GM19023 (cell line): ENCODE measurements around the gene SPRN.
"Not testable (repeated sequence)": the region's sequence is repeated elsewhere in the genome, so short reads cannot be mapped to it uniquely, and the experiment has no call there.

ENCODE experiments used
- ATAC-seq: cut with Tn5 transposase; IDR thresholded peaks from one replicate; pipeline ENCODE4 v1.9.1; 2021; ENCODE audit warnings: mild to moderate bottlenecking, moderate library complexity; ENCODE audit not compliant: unreplicated experiment

Gene SPRN

DNA sequence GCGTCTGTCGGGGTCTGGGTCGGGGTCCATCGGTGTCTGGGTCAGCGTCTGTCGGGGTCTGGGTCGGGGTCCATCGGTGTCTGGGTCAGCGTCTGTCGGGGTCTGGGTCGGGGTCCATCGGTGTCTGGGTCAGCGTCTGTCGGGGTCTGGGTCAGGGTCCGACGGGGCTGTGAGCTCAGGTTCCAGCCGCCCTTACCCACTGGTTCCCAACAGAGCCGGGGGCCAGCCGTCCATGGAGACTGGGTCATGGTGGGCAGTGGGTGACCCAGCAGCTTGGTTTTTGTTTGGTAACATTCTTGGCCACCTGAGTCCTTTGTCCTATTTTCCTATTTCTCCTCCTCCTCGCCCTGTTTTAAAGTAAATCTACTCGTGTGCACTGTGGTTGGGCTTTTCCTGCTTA is 16.9 kb upstream of the SPRN start:
- ATAC-seq: not testable (repeated sequence)

DNA sequence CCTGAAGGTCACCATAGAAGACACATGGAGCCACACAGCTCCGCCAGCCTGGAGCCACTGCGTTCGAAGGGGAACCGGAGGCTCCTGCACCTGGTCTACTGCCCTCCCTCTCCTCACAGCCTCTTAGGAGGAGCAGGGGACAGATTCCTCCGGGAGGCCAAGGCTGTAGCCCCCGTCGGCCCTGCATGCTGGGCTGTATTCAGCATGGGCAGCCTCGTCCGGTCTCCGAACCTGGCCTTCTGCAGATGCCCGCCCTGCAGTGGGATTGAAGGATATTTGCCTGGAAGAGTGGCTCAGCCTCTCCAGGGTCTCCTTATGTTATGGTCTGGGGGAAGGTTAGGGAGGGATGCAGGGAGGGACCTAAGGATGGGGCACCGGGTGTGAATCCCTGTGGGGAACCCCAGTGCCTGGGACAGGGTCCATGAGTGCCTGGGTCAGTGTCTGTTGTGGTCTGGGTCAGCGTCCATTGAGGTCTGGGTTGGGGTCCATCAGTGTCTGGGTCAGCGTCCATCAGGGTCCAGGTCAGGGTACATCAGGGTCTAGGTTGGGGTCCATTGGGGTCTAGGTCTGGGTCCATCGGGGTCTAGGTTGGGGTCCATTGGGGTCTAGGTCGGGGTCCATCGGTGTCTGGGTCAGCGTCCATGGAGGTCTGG is 16.3 kb upstream of the SPRN start:
- ATAC-seq: no peak

DNA sequence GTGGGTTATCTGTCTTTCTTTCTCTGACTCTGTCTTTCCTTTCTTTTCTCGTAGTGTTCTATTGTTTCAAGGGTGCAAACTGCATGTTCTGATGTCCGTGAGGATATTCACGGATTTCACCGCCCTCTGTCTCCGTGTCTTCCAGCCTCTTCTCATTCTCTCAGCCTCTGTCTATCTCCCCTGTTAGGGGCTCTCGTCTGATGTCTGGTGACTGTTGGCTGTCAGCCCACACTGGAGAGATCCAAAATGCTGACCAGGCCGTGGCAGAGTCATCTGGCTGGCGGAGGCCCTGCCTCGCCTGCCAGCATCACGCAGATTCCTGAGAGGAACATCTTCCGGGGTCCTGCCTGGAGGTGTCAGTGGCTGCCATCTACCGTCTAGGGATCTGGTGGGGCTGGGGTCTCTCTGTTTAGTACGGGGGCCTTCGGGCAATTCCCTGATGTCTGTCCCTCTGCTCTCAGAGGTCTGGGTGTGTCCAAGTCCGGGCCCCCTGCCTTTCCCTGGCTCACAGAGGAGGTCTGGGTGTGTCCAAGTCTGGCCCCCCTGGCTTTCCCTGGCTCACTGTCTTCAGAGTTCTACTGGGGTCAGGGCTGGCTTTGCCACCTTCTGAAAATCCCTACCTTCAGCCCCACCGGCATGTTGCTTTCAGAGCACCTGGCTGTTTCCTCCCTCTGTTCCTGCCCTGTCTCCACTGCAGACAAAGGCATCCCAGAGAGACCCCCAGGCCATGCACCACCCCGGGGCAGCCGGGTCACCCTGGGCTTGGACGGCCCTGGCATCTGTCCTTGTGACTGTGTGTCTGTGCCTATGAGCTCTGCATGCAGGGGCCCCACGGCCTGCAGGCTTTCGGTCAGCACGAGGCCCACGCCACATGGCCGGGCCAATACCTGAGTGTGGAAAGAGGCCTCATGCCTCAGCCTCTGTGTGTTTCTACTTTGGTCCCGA is 15.4 kb upstream of the SPRN start:
- ATAC-seq: no peak

DNA sequence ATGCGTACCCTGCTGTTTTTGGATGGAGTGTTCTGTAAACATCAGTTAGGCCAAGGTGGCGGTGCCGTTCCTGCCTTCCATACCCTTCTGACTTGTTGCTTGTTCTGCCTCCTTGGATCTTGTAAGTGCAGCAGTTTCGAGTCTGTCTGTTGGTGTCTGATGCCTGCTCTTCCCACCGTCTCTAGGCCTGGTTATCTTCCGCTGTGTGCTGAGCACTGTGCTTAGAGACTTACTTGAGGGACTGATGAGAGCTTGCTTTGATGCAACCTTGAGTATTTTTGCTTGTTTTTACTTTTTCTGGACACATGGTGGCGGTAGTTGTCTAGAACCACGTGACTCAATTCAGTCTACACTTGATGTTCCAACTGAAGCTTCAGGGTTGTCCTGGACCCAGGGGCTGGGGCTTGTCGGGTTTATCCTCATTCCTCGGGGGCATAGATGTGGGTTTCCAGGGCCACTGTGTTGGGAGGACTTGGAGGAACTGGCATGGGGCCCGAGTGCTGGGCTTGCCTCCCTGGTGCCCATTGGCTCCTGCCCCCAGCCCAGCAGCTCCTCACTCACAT is 14.4 kb upstream of the SPRN start:
- no peak for ATAC-seq

DNA sequence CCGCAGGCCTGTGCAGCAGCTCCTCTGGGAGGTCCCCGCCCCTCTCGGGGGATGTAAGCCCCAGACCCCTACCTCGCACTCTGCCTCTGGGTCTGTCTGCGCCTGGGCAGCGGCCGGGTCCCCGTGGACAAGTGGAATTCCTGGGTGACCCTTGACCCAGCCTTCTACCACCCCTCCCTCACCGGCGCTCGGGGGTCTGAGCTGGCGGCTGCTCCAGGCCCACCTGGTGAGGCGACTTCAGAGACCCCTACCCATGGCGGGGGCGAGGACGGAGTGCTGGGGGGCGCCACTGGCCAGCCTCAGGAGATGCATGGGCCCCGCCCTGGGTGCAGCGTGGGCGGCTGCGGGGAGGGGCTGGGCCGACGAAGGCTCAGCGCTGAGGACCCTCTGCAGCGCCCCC is 8.4 kb upstream of the SPRN start:
- not testable (repeated sequence) for ATAC-seq

DNA sequence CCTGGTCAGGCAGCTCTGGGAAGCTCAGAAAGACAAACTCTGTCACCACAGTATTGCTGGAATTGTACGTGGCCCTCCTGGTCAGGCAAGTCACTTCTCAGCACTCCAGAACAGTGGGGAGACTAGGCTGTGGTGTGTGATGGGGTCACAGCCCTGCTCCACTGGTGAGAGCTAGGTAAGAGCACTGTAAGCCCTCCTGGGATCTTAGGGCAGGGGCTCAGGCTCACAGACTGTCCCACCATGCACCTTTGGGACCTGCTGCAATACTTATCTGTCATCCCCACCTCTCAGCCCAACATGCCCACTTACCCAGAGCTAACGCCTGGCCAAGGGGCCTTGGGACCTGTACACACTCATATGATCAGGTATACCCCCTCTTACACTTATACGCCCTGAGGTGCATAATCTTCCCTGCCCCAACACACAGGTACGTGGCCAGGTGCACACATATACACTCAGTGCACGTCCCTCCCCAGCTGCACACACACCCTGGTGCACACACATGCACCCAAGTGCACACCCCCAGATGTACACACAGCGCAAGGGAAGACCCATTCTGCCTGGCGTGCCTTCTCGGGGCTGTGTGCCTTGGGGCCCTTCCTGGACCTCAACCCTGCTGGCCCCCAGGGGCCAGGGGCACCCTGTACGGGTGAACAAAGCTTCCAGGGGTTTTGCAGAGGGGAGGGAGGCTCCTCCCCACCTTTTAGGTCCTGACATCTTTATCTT is 7.6 kb upstream of the SPRN start:
- ATAC-seq: not testable (repeated sequence)

DNA sequence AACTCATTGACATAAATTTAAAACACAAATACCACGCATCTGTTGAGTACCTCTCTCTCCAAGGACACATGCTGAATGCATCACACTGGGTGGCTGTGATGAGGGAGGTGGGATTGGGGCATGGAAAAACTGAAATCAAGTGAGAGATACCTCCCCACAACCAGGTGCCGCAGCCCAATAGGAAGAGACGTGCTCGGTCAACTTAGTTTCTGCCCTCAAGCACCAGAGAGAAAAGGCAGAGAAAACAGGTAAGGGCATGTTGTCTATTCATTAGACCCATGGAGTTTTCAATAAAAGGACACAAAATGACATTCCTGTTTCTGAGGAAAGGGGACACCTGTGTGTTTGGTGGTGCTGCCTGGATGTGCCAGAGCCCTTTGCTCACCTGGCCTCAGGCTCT is 5.1 kb upstream of the SPRN start:
- not testable (repeated sequence) for ATAC-seq

DNA sequence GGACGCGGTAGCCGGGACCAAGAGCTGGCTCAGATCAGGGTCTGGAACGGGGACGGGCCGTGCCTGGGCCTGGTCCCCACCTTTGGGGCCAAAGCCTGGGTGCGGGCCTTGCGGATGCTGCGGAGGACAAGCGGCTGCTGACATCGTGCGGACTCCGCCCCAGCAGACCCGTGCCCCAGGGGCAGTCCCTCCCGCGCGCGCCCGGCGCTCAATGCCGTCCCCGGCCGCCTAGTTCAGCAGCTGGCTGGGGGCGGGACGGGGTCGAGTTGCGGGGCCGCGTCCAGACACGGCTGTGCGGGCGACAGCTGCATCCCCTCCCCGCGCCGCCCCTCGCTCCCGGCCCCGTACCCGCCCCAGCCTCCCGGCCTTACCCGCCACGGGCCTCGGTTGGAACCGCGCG is 323 bp downstream of the SPRN start:
- not testable (repeated sequence) for ATAC-seq

DNA sequence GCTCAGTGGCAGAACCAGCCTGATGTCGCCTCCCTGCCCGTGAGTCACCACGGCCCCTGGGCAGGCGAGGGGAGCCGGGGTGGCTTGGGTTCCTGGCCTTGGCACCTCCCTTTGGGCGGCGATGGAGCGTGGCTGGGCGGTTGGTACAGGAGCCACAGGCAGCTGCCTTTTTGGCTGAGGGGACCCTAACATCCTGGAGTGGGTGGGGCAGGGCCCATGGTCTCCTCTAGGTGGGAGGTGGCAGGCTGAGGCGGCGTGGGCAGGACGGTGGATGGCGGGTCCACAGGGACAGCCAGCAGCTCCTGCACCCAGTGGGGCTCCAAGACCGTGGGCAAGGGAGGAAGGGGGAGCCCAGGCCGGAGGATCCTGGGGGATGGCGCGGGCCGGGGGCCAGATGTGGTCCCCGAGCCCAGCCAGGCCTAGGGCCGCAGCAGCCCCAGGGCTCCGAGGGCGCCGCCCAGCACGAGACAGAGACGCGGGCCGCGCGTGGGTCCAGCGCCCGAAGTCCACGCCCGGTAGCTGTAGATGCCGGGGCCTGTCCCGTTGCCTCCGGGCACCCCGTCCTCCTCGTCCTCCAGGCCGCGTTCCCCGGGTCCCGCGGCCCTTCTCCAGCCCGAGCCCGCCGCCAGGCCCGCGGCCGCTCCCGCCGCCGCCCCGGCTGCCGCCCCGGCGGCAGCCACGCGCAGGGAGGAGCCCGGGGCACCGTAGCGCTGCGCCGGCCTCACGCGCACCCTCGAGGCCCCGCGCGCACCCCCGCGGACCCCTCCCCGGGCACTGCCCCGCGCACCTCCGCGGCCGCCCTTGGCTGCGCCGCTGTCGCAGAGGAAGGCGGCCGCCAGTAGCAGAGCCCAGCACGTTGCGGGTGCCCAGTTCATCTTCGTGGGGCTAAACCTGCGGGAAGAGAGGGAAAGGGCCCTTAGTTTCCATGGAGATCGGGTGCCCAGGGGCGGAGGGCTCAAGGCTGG is 1.3 kb downstream of the SPRN start:
- no peak for ATAC-seq

DNA sequence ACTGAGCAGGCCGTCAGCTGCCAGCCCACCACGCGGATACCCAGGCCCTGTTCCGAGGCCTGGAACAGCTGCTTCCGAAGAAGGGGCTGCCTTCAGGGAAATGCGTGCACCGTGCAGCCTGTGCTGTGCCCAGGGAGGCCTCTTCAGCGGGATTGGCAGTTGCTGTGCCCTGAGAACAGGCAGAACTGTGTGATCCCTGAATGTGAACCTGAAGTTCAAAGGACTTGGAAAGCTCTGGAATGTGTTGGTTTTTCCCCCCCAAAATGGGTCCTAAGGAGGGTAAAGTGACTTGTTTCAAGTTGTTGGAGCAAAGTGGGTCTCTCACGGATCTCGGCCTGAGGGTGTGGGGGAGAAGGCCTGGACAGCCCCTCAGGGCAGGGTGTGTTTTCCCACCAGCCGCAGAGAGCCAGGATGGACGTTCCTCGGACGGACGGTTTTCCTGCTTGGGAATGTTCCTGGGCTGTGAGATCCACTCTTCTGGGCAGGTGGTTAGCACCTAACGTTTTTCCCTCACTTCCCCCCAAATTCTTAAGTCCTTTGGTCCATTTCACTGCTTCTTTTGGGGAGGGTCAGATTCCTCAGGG is 2.1 kb downstream of the SPRN start:
- ATAC-seq: no peak

DNA sequence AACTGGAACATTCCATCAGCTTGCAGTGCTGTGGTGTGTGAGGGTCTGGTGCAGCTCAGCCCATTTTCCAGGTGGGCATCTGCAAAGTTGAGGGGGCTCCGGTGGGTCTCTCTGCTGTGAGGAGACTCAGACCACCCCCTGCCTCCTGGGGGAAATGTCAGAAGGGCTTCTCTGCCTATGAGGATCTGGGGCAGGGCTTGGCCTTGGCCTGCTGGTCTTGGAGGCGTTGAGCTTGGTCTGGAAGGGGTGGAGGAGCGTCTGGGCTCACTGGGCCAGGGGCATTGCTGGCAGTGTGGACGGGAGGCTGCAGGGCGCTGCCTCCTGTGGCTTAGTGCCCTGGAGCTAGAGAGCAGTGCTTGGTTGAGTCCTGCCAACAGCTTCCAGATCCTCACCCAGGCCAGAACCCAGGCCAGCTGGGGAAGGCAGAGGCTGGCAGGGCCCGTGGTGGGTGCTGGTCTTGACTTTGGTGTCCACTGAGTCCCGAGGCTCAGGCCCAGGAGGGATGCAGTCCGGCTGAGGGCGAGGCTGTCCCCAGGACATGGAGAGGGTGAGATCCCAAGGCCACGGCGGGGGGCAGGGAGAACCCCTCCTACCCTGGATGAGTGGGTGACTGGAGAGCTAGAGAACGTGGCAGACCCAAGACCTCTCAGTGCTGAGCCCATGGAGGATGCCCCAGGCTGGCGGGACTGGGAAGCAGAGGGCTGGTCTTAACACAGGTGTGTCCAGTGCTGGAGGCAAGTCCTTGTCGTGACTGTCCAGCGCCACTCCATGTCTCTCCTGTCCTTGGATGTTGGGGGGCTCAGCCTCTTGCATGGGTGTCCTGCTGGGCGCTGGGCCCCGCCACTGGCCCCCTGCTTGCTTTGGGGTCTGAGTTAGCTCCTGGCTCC is 2.8 kb downstream of the SPRN start:
- ATAC-seq: no peak

DNA sequence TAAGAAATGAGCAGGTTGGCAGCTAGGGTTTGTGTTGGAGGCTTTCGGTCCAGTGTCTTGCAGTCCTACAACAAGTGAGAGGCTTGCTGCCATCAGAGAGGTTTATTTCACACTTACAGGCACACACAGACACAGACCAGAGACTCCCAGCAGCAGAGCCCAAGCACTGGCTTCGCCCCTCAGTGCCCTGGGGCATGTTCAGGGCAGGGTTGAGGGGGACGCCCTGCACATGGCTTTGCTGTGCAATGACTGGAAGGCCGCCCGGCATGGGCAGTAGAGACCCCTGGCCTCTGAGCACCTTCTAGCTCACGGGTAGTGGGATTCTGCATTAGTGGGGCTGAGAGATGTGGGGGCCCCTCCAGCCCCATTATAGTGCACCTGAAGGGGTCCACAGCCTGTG is 3.8 kb downstream of the SPRN start:
- ATAC-seq: no peak

DNA sequence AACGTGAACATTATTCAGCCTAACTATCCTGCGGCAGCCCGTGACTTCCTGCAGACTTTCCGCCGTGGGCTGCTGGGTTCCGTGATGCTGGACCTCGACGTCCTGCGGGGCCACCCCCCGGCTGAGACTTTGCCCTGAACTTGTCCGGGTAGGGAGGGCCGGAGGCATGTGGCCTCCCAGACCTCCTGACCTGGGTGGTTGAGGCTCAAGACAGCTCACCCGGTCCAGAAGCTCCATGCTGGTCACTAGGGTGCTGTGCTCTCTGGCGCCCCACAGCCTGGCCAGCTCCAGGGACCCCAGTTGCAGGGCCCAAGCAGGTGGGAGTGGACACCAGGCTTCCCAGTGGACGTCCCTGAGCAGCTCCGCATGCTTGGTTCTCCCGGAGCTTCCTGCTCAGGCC is 4.4 kb downstream of the SPRN start:
- ATAC-seq: no peak

DNA sequence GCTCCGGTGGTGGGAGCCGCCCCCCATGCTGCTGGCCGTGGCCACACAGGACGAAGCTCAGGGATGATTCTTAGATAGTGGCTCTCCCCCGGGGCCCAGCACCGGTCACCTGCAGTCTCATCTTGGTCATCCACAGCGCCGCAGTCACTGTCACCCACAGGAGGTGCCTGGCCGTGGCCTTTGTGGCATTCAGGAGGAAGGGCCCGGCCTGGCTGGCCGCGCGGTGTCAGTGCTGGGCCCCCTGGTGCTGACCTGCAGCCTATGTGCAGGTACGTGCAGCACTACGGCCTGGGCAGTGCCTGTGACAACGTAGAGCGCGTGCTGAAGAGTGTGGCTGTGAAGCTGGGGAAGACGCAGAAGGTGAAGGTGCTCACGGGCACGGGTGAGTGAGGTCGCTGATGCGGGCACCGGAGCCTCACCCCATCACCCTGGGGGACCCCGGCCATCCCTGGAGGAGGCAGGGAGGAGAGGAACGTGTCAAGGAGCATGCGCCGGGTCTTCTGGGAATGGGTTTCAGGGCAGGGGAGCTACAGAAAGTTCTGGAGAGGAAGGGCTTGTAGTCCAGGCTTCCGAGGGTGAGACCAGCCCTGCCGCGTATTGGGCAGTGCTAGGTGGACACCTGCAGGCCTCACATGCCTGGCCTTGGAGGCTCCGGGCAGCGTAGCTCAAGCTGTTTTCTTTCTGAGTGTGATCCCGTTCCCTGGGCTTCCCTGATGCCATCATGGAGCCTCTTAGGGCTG is 5.0 kb downstream of the SPRN start:
- ATAC-seq: no peak

DNA sequence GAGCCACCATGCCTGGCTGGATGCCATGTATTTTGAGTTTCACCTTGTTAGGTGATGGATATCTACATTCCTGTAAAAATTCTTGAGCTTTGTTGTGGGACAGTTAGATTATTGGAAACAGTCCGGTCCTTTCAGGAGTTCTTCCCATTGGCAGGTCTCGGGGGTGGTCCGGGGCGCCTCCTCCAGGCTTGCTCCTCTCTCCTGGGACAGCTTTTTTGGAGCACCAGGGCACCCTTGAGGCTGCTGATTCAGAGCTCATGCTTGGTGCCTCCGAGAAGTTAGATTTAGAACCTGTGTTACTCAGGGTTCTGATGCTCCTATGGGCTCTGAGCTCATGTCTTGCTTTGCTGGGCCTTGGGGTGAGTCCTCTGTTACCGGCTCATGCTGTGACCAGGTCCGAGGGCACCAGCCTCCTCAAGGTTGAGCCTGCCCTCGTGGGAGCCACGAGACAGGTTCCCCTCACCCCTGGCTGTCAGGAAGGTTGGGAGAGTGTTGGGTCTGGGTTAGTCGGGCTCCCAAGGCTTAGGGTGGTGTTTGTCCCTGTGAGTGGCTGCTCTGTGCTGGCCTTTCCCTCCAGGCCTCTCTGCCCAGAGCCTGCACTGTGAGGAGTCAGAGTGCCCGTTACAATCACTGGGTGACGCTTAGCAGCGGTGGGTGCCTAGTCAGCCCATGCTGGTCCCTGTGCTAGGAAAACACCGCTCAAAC is 6.0 kb downstream of the SPRN start:
- no peak for ATAC-seq

DNA sequence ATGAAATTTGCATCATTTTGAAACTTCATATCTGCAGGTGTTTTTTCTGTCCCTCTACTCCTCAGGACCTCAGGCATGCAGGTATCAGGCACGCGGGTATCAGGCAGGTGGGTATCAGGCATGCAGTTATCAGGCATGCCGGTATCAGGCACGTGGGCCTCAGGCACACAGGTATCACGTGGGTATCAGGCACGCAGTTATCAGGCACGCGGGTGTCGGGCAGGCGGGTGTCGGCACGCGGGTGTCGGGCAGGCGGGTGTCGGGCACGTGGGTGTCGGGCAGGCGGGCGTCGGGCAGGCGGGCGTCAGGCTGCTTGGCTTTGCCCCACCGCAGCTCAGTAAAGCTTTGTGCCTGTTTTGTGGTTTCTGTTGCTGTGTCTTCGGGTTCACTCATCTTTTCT is 8.7 kb downstream of the SPRN start:
- no peak for ATAC-seq

DNA sequence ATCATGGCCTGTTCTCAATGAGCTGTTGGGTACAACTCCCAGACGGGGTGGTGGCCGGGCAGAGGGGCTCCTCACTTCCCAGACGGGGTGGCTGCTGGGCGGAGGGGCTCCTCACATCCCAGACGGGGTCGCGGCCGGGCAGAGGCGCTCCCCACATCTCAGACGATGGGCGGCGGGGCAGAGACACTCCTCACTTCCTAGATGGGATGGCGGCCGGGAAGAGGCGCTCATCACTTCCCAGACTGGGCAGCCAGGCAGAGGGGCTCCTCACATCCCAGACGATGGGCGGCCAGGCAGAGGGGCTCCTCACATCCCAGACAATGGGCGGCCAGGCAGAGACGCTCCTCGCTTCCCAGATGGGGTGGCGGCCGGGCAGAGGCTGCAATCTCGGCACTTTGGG is 10.0 kb downstream of the SPRN start:
- not testable (repeated sequence) for ATAC-seq

DNA sequence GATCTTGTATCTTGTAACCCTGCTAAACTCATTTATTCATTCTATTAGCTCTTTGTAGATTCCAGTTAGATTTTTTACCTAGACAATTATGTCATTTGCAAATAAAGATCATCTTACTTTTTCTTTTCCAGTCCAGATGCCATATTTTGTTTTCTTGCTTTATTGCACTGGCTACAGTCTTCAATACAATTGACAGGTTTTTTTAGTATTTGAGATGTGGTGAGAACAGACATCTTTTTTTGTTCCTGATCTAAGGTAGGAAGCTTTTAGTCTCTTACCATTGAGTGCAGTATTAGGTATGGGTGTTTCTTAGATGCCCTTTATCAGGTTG is 12.1 kb downstream of the SPRN start:
- no peak for ATAC-seq
